Left kidney (tissue), 2 donors: ENCODE data around the gene KIFBP. TPM values are rescaled to one million over a fixed set of nuclear protein-coding genes. Genes with fewer than 3 reads are reported as not detected.

Experiments used
- DNase-seq: peaks from one replicate; pipeline ENCODE4 v3.0.0-alpha.2; 2013
- polyA plus RNA-seq: library from polyadenylated mRNA; unstranded; fragments of 120-200 nt; gene quantifications from one replicate; pipeline ENCODE4 v1.2.1, GENCODE V29; 2013; ENCODE audit not compliant: insufficient read length

Gene KIFBP
- polyA plus RNA-seq, 1 donor: 41.6 TPM

DNA sequence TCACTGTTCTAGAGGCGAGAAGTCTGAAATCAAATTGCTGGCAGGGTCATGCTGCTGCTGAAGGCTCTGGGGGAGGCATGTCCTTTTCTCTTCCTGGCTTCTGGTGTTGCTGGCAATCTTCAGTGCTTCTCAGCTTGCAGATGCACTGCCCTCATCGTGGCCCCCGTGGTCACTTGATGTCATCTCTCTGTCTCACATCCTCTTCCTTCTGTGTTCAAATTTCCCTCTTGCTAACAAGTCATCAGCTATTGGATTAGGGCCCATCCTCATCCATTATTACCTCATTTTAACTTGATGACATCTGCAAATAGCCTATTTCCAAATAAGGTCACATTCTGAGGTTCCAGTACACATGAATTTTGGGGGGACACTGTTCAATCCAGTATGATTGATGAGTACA is 62.7 kb downstream of the KIFBP start:
- DNase-seq: no peak

- no peak for DNase-seq
Observed at GRCh38 chr10:69051710-69052487, 63.3 kb downstream of the KIFBP start.

GRCh38 chr10:69052736-69053135 is 64.1 kb downstream of the KIFBP start:
- DNase-seq: no peak

DNA sequence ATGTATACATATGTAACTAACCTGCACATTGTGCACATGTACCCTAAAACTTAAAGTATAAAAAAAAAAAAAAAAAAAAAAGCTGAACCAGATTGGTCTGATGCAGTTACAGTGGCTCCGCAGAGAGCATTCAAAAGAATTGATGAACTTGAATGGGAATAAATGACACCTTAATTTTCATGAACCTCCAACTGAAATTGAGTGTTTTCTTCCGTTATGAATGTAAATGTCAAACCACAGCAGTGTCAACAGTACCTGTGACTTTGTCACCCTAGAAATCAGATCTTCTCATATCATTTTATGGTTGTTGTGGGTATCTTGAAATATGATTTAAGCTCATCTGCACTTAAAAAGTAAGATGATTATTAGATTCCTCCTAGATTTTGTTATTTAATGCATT is 66.6 kb downstream of the KIFBP start:
- no peak for DNase-seq

- no peak for DNase-seq
Observed at GRCh38 chr10:69056129-69056528, 67.5 kb downstream of the KIFBP start.

DNA sequence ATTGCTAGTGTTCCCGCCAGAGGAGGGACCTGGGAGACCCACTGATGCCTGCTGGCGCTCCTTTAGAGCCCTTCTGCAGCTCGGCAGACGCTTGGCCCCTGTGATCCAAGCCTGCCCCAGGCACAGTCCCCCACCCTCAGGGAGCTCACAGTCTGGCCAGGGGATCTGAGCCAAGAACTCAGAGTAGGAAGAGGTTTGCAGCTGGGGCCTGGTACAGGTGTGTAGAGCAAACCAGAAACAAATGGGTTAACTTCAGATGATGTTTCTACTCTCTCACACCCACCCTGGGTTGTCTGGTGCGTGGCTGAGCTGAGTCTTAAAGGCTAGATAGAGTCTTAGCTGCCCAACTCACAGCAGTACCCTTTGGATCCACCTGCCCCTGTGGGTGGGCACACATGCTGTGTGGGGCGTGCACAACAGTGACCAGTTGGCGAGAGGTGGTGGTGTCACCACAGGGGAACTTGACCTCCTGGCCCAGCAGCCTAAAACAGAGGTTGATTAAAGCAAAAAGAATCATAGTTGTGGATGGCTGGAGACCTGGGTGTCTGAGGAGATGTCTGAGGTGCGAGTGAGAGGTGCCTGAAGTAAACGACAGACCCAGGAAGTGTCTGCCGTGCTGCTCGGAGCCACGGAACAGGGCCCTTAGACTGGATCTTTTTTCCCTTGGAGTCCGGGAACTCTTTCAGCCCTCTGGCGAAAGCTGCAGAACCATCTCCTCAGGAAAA is 68.1 kb downstream of the KIFBP start:
- no peak for DNase-seq

DNA sequence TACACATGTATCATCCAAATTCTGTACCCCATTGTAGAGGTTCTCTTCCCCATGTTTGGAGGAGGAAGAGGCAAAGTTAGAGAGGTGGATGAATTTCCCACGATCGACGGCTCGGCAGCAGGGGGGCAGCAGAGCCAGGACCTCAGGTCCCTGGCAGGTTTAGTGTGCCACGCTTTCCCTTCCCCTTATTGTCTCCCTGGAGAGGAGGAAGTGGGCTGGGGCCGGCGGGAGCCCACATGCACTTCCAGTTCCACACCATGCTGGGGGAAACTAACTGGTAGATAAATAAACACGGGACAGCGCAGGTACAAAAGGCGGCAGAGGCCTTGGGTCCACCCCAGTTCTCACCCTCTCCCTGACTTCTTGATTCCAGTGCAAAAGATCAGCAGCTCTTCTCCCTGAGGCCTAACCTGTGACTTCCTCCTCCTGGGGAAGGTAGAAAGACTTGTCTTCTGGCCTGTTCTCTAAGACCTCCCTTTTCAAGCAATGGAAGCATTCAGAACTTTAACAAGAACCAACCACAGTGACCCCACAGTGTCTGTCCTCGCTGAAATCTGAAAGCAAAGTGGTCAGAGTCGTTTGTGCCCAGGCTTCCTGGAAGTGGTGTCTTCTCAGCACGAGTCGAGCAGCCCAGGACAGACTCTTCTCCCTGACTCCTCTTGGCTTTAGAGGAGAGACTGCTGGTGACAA is 68.8 kb downstream of the KIFBP start:
- no peak for DNase-seq

- no peak for DNase-seq
Observed at GRCh38 chr10:69057951-69058297, 69.3 kb downstream of the KIFBP start.

DNA sequence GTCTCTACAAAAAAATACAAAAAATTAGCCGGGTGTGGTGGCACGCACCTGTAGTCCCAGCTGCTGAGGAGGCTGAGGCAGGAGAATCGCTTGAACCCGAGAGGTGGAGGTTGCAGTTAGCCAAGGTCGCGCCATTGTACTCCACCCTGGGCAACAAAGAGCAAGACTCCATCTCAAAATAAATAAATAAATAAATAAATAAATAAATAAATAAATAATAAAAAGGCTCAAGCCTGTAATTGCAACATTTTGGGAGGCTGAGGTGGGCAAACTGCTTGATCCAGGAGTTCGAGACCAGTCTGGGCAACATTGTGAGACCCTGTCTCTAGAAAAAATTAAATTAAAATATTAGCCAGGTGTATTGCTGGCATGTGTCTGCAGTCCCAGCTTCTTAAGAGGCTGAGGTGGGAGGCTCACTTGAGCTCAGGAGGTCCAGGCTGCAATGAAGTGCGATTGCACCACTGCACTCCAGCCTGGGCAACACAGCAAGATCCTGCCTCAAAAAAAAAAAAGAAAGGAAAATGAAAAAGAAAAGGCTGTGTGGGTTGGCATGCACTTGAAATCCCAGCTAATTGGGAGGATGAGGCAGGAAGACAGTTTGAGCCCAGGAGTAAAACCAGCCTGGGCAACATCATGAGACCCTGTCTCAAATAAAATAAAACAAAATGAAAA is 71.7 kb downstream of the KIFBP start:
- no peak for DNase-seq

DNA sequence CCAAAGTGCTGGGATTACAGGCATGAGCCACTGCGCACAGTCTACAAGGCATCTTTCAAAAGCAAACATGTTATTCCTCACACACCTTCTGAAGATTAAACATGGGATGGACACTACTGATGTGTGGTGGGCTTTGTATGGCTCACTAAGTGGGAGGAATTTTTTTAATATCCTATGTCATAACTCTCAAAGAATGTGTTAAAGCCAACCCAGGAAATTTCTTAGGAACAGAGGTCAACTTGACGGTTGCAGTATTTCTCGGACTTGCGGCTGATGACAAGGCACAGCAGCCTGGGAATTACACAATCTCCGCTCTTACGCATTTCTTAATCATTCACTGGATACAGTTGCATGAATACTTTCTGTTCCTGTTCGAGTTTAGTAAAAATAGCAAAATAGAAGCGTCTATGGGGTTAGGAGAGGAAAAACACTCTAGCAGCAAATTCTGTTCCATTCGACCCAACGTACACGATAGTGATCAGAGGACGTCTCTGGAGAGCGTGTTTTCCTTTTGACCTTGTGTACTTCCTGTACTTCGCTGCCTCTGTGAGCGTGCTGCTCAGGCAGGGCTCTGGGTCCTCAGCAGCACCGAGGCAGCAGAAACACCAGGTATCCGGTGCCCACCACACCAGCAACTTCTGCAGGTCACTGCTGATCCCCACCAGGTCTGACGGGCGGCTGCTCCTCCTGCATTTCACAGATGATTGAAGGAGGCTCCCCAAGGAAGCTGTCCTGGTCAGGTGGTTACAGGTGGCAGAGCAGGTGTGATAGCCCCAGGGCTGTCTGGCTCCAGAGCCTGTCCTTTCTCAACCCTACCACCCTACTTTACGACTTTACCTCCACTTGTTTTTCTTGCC is 72.9 kb downstream of the KIFBP start:
- DNase-seq: peak; percentile 36

- no peak for DNase-seq
Observed at GRCh38 chr10:69062901-69063300, 74.3 kb downstream of the KIFBP start.

DNA sequence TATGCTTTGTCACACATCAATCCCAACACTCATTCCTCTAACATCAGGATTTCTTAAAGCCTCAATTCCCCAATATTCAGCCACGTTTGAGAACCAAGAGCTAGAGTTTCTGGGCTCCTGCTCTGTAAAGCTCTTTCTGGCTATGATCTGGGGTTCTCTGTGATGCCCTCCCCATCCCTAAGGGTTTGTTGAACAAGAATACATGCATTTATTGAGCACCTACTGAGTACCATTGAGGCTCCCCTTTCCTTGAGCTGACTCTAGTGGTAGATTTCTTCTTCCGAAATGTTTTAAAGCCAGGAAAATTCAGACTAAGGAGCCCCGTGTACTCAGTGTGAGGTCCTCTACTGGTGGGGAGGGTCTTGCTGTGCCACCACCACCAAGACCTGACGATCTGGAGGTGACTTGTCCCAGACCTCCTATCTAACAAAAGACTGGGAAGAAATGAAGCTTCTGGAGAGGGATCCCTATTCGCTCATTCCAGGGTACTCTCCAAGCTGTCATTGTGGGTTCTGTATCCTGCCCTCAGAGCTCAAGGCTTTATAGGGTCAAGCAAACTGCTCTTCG is 76.2 kb downstream of the KIFBP start:
- no peak for DNase-seq

DNA sequence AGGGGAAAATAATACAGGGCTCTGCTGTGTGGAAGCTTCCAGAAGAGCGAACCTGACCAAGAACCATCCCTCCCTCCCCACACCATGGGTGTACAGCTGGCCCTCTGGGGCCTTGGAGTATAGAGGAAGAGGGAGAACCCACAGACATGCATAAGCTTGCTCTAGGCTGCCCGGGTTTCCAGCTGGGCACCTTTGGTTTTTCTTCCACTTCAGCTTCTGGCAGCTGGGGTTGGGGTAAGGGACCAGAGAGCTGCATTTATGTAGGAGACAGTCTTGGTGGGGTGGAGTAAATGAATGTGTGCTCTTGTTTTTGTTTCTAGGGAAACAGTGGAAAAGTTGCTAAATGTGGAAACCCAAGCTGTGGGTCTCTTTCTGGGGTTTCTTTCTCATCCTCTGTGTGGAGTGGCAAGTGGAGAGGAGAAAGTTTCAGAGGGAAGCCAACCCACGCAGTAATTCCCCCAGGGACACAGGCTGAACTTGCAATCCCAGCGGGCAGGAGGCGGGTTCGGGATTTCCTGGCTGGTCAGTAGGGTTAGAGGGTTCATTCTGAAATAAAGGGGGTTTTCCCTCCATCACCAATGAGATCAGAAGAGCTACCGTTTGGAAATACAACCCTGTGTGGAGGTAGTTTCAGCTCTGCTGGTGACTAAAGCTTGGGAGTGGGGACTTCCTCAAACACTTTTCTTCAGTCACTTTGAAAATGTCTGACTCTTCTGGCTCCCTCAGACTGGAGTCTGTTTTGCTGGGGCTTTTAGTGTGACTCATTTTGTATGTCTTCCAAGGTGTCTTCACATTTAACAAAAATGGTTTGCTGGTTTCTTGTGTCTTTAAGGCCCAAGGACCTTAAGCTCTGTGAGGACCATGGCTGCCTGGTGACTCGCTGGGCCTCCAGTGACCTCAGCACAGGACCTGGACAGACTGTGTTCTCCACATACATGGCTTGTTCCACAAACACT is 77.1 kb downstream of the KIFBP start:
- no peak for DNase-seq

Other genes with a start within 250 kb of the KIFBP start
- gene STOX1, start 161.3 kb upstream of the KIFBP start, polyA plus RNA-seq: 9.1 TPM
- 68.4 TPM for gene DDX50, start 87.5 kb upstream of the KIFBP start, polyA plus RNA-seq
- 61.4 TPM for gene DDX21, start 32.6 kb upstream of the KIFBP start, polyA plus RNA-seq
- 10.7 TPM for gene SRGN, start 99.3 kb downstream of the KIFBP start, polyA plus RNA-seq
- 94.5 TPM for gene VPS26A, start 135.4 kb downstream of the KIFBP start, polyA plus RNA-seq
- gene SUPV3L1, start 191.4 kb downstream of the KIFBP start, polyA plus RNA-seq: 49.9 TPM
- 15.3 TPM for gene HKDC1, start 231.5 kb downstream of the KIFBP start, polyA plus RNA-seq